GM18861 (cell line): Measurements from ENCODE around the gene KCNG2.
A peak's percentile ranks its signal among the peaks of the same experiment; 100 is the strongest.

ENCODE experiments used
- ATAC-seq: cut with Tn5 transposase; IDR thresholded peaks from one replicate; pipeline ENCODE4 v1.9.1; 2021; ENCODE audit not compliant: unreplicated experiment

Gene KCNG2

DNA sequence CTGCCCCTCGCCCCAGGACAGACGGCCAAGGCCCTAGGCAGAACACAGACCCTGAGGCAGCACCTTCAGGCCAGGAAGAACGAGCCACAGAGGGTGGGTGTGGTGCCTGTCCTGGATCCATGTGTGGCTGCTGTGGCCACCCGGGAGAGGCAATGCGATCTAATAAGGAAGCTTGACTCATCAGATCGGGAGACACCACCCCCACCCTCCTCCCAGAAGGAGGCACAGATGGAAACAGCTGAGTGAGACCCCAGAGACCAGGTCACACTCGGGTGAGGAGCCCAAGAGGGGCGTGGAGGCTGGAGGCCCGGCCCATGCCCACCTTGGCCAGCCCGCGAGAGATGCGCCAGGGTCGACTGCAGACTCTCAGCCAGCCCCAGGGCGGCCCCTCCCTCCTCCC, 20.3 kb downstream of the KCNG2 start:
- no peak for ATAC-seq

- ATAC-seq = no peak
Observed at GRCh38 chr18:79818631-79819030, 20.9 kb downstream of the KCNG2 start.

- ATAC-seq = no peak
Observed at GRCh38 chr18:79819064-79819967, 21.6 kb downstream of the KCNG2 start.

DNA sequence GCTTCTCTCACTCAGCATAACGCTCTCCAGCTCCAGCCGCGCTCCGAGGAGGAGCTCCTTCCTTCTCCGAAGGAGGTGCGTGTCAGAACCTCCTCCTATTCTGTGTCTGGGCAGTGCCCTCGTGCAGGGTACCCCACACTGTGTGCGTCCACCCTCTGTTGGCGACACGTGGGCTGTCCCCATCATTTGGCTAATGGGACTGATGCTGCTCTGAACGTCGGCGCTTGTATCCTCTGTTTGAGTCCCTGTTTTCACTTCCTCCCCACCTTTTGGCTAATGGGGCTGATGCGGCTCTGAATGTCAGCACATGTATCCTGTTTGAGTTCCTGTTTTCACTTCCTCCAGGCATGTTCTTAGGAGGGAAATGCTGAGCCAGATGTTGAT, 22.2 kb downstream of the KCNG2 start:
- ATAC-seq = peak; percentile 89

- ATAC-seq = no peak
Observed at GRCh38 chr18:79823120-79823519, 25.4 kb downstream of the KCNG2 start.

DNA sequence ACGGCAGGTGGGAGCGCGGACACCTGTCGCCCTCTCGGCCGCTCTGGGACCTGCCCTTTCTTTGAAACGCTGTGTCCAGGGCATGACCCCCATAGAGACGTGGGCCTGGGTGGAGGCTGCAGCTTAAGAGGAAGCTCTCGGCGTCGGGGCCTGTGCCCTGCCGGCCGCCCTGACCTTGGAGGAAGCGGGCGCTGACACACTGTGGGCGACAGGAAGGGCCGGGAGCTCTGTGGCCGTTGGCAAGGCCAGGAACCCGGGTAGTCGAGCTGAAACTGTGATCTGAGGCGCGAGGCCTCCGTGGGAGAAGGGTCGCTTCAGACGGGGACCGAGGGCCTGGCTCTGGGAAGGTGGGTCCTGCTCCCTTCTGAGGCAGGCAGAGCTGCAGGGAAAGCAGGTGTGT, 28.2 kb downstream of the KCNG2 start:
- no peak for ATAC-seq

DNA sequence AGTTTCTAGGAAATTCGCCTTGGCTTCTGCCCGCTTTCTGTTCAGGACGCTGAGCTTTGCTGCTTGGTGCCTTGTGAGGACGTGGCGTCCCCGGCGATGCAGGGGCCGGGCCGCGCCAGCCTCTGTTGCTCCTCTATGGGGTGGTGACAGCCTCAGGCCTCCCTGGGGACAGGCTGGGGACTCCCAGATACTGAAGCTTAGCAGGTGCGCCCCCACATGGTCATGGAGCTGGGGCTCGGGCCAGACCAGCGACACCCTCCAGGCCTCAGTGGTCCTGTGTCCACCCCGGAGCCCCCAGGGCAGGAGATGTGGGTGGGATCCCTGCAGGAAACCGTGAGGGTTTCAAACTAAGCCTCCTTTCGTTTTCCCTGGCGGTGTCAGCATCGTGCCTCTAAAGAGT, 29.2 kb downstream of the KCNG2 start:
- no peak for ATAC-seq

DNA sequence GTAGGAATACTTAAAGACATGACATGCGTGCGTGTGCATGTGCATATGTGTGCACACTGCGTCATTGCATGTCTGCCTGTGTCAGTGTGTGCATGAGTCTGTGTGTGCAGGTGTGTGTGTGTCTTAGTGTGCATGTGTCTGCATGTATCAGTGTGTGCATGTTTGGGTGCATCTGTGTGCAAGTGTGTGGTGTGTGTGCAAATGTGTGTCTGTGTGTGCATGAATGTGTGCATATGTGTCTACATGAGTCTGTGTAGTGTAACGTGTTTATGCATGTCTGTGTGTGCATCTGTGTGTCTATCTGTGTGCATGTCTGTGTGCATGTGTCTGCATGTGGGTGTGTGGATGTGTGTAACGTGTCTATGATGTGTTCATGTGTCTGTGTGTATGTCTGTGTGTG, 30.5 kb downstream of the KCNG2 start:
- ATAC-seq = no peak

GRCh38 chr18:79829136-79829854, 31.6 kb downstream of the KCNG2 start:
- no peak for ATAC-seq

DNA sequence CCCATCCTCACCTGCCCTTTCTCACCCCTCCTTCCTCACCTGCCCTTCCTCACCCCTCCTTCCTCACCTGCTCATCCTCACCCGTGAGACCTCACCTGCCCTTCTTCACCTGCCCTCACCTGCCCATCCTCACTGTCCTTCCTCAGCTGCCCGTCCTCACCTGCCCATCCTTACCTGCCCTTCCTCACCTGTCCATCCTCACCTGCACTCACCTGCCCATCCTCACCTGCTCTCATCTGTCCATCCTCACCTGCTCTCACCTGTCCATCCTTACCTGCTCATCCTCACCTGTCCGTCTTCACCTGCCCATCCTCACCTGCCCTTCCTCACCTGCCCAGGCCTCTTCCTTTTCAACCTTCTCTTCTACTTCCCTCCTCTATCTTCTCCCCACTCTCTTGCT, 34.4 kb downstream of the KCNG2 start:
- no peak for ATAC-seq

DNA sequence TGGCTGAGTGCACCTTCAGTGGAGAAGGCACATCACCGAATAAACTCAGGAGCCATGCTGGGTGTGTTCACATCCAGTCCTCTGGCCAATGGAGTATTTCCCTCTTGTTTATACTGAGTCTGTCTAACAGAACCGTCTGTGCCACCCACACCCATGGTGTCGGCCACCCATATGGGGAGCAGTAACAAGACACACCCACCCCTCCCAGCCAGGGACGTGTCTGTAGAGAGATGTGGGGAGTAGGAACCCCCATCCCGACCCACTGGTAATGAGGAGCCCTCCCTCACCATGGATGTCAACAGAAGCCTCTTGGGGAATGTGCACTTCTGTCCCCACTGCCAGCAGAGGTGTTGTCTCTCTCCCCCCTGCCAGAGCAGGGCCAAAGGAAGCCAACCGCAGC, 37.1 kb downstream of the KCNG2 start:
- no peak for ATAC-seq

DNA sequence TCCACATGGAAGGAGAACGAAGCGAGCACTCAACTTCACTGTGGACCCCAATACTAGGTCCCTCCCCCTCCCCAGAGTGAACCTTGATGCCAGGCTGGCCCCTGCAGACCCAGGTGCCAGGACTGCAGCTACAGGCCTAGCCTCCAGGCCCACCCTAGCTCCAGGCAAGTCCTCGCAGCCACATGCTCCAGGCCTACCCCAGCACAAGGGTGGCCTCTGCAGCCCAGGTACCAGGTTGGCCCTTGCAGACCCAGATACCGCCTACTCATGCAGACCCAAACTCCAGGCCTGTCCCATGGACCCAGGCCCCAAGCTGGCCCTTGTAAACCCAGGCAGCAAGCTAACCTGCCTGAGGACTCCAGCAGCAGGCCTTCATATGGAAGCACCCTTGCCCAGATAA, 44.2 kb downstream of the KCNG2 start:
- ATAC-seq = no peak

DNA sequence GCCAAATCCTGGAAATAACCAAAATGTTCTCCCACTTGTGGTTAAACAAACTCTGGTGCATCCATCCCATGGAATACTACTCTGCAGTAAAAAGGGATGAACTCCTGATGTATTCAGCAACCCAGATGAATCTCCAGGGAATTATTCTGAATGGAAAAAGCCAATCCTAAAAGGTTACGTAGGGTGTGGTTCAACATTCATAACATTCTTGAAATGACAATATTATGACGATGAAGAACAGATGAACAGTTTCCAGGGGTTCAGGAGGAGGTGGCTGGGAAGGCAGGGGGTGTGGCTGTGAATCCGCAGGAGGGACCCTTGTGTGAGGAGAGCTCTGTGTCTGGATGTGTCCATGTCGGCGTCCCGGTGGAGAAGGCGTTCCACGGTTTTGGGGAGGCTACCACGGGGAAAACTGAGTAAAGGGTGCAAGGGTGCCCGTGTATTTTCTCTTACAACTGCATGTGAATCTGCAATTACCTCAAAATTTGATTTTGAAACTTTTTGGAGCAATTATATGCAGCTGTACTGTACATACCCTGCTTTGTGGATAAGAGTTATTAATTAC, 47.3 kb downstream of the KCNG2 start:
- no peak for ATAC-seq

GRCh38 chr18:79846936-79847557, 49.3 kb downstream of the KCNG2 start:
- ATAC-seq = no peak

GRCh38 chr18:79847606-79848293, 50.0 kb downstream of the KCNG2 start:
- no peak for ATAC-seq

- no peak for ATAC-seq
Observed at GRCh38 chr18:79848294-79848578, 50.5 kb downstream of the KCNG2 start.

- ATAC-seq = no peak
Observed at GRCh38 chr18:79848579-79849327, 51.0 kb downstream of the KCNG2 start.

DNA sequence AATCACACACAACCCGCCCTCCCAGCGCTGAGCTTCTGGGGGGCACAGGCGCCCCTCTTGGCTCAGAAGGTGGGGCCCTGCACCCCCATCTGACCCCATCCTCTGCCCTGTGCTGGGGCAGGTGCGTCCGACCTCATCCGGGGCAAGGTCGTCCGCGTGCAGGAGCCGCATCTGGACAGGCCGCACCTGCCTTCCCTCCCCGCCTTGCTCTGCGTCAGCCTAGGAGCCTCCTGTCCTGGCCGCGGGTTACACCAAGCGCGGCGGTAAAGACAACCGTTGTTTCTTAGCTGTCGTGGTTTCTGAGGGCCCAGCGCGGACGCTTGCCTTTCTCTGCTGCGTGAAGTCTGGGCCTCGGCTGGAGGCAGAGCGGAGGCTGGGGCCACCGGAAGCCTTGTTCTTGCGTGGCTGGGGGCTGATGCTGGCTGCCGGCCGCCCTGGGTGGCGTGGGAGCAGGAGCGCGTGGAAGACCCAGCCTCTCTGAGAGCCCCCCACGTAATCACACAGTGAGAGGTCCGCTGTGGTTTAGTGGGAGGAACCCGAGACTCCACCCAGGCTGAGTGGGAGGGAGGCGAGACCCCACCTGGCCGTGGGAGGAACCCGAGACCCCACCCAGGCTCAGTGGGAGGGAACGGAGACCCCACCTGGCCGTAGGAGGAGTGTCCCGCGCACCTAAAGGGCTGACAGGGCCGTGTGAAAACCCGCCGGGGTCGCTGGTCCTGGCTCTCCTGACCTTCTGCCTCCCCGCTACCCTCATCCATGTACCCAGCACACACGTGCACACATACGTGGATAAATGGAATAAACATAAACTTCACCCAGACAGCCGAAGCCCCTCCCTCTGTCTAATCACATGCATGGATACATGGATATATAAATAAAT, 51.8 kb downstream of the KCNG2 start:
- ATAC-seq = no peak

DNA sequence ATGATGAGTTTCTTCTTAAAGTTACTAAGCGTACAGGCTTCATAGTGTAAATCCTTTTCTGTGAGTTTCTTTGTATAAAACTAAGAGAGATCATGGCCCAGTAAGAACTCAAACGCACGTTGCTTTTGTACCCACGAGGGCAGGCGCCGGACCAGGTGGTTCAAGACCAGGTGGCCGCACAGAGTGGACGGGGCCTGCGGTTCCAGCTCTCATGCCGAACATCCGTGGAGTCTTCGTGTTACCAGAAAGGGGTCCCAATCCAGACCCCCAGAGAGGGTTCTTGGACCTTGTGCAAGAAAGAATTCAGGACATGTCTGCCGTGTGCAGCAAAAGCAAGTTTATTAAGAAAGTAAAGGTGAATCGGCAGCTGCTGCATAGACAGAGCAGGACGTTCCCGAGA, 53.0 kb downstream of the KCNG2 start:
- ATAC-seq = no peak

GRCh38 chr18:79851489-79851888, 53.8 kb downstream of the KCNG2 start:
- ATAC-seq = no peak
